OCI-LY7 (cell line): ENCODE measurements around the gene ISM2.

ENCODE experiments used
- CTCF ChIP-seq: fragments of 200-600 bp; sonication (generic); conservative IDR thresholded peaks from 2 replicates; pipeline ENCODE4 v1.5.1; 2014; ENCODE audit warnings: mild to moderate bottlenecking, antibody characterized with exemption, low read length, moderate library complexity, mixed read lengths
- EZH2phosphoT487 ChIP-seq: fragments of 200-600 bp; sonication (generic); IDR thresholded peaks from 2 replicates; pipeline ENCODE4 v1.6.1; 2018; ENCODE audit warnings: low read depth, borderline replicate concordance, mild to moderate bottlenecking, mixed run types, antibody characterized with exemption, low read length, moderate library complexity, mixed read lengths

- TF ChIP-seq CTCF: no peak
- no peak for TF ChIP-seq EZH2phosphoT487
Measured at GRCh38 chr14:77543240-77543551, 44.6 kb upstream of the ISM2 start.
